Ovary (tissue), 9 donors: ENCODE measurements around the gene PPIG. TPM values are rescaled to one million over a fixed set of nuclear protein-coding genes. Genes with fewer than 3 reads are reported as not detected.

Experiments used
- DNase-seq, 5 donors: peaks; one replicate each; pipeline ENCODE4 v3.0.0-alpha.2; 2019 to 2020
- H3K27ac ChIP-seq, 2 donors: fragments of 200-600 bp; one replicate each; pipeline versions ENCODE4 v1.5.1 to v1.8.0; 2019 to 2022
- H3K27me3 ChIP-seq: fragments of 200-600 bp; one replicate; pipeline ENCODE4 v1.8.0; 2022
- H3K36me3 ChIP-seq: fragments of 200-600 bp; sonication (generic); one replicate; pipeline ENCODE4 v1.5.1; 2019
- H3K4me1 ChIP-seq: one replicate; pipeline ENCODE4 v1.8.1; 2013; ENCODE audit warnings: mild to moderate bottlenecking, moderate library complexity; ENCODE audit not compliant: insufficient read depth
- H3K4me3 ChIP-seq: fragments of 200-600 bp; sonication (generic); one replicate; pipeline ENCODE4 v1.5.1; 2017
- H3K9me3 ChIP-seq, 2 donors: fragments of 200-600 bp in 1 of 2; sonication (generic) in 1 of 2; one replicate each; pipeline versions ENCODE4 v1.5.1 to v1.8.1; 2013 to 2019; ENCODE audit warnings: mild to moderate bottlenecking in 1 of 2, moderate library complexity in 1 of 2
- EP300 ChIP-seq: sonication (generic); formaldehyde crosslinking; IDR thresholded peaks from one replicate; pipeline ENCODE4 v1.6.1; 2017; ENCODE audit warnings: antibody characterized with exemption
- POLR2A ChIP-seq: fragments of 450-650 bp; IDR thresholded peaks from one replicate; pipeline ENCODE4 v1.6.1; 2017; ENCODE audit warnings: antibody characterized with exemption, mild to moderate bottlenecking, moderate library complexity
- WGBS, 3 donors: extraction: QIAGEN DNeasy Blood & Tissue Kit in 1 of 3; methylation state at CpG; one replicate each; pipeline versions ENCODE4 v1.1.5 to v1.1.7; 2013 to 2017; 5-methylcytosine and 5-hydroxymethylcytosine counted together
- intact Hi-C, 4 donors: fragments of 100-400 bp; cut with DNase I; formaldehyde crosslinking; loops; one replicate each; pipeline versions ENCODE4 v1.11.0 to v1.15.1; 2022 to 2023
- polyA plus RNA-seq, 2 donors: library from polyadenylated mRNA; stranded (reverse); fragments of 200-250 nt in 1 of 2; fragments of 350-450 nt in 1 of 2; fragmentation: Illumina TruSeq in 1 of 2; extraction: RNeasy Lipid Tissue Mini Kit (QIAGEN cat#74804) in 1 of 2; gene quantifications; one replicate each; pipeline ENCODE4 v1.2.3, GENCODE V29; 2013 to 2014
- total RNA-seq, 7 donors: library from RNA; depleted of rRNA in 2 of 7; stranded (reverse); fragments of >200 nt in 2 of 7; fragmentation: NEBNext Ultra II Directional in 3 of 7; extraction: Animal tissue kit (Norgen Biotek cat#: 25700) in 3 of 7; gene quantifications; one replicate each; pipeline versions ENCODE4 v1.1.0 to v1.2.4, GENCODE V29; 2016 to 2023
- TF ChIP-seq, protein P1 (sequence below), 3 donors: fragments of 450-650 bp in 2 of 3; fragments of 200-600 bp in 1 of 3; IDR thresholded peaks; one replicate each; pipeline versions ENCODE4 v1.5.1 to v1.8.0; 2016 to 2022; ENCODE audit warnings: antibody characterized with exemption in 3 of 3, mild to moderate bottlenecking in 1 of 3
- donor health status: DM: no; HTN: no; CAD: no; lungs with moderate emphysema.
- donor health status: DM: no; HTN: no; CAD: no.
- donor health status: Bipolar disorder and iron deficiency.
- donor health status: DM: yes; HTN: yes; CAD: no.
- donor health status: DM: no; HTN: no; CAD: no.
- donor health status: DM: yes; HTN: yes; CAD: no.

Gene PPIG
- total and polyA plus RNA-seq, 9 donors = 29.3 to 64.5 (median 52.5) TPM

- Histone ChIP-seq H3K9me3 (no peaks in the 10 kb centered on the region), H3K4me1 (no peaks in the 10 kb centered on the region), H3K36me3 (no peaks in the 10 kb centered on the region), H3K4me3 (no peak overlapping the region), H3K27me3 (no peaks in the 10 kb centered on the region), H3K27ac (no peak overlapping the region)
- intact Hi-C loops = no loop called here
- 83 to 95% (median 89%) methylated on average over 1 of the region's 1 CpG for WGBS, 3 donors
- no peak for DNase-seq
- TF ChIP-seq EP300 = no peak
- TF ChIP-seq, protein P1, sequence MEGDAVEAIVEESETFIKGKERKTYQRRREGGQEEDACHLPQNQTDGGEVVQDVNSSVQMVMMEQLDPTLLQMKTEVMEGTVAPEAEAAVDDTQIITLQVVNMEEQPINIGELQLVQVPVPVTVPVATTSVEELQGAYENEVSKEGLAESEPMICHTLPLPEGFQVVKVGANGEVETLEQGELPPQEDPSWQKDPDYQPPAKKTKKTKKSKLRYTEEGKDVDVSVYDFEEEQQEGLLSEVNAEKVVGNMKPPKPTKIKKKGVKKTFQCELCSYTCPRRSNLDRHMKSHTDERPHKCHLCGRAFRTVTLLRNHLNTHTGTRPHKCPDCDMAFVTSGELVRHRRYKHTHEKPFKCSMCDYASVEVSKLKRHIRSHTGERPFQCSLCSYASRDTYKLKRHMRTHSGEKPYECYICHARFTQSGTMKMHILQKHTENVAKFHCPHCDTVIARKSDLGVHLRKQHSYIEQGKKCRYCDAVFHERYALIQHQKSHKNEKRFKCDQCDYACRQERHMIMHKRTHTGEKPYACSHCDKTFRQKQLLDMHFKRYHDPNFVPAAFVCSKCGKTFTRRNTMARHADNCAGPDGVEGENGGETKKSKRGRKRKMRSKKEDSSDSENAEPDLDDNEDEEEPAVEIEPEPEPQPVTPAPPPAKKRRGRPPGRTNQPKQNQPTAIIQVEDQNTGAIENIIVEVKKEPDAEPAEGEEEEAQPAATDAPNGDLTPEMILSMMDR (IDR thresholded peaks at IDR 0.05) = no peak
- TF ChIP-seq POLR2A = no peak
These were observed 106.8 kb downstream of the PPIG start for GRCh38 chr2:169690958-169691357.

Other genes with a start within 250 kb of the PPIG start
- gene LRP2, start 221.8 kb upstream of the PPIG start, total RNA-seq = 10 to 100 TPM in 1 of 7 donors, 1 to 10 TPM in 1, under 1 TPM in 5; 0.02 to 13.4 (median 0.24) TPM
- 1 to 10 TPM in 1 of 2 donors, under 1 TPM in 1; 0.01 to 1.1 TPM for gene LRP2, start 221.8 kb upstream of the PPIG start, polyA plus RNA-seq
- gene BBS5, start 104.9 kb upstream of the PPIG start, total RNA-seq = 10 to 100 TPM; 10.6 to 17.2 (median 14.6) TPM
- 1 to 10 TPM; 7.4 to 8.8 TPM for gene BBS5, start 104.9 kb upstream of the PPIG start, polyA plus RNA-seq
- 1 to 10 TPM; 1.2 to 1.4 (median 1.2) TPM for gene KLHL41, start 74.6 kb upstream of the PPIG start, total RNA-seq
- under 1 TPM; 0.67 to 0.78 TPM for gene KLHL41, start 74.6 kb upstream of the PPIG start, polyA plus RNA-seq
- 10 to 100 TPM in 2 of 7 donors, 1 to 10 TPM in 5; 3.6 to 14.1 (median 8.0) TPM for gene FASTKD1, start 10.5 kb upstream of the PPIG start, total RNA-seq
- 1 to 10 TPM; 1.9 to 9.7 TPM for gene FASTKD1, start 10.5 kb upstream of the PPIG start, polyA plus RNA-seq
- gene CFAP210, start 110.1 kb downstream of the PPIG start, total RNA-seq = 1 to 10 TPM in 4 of 7 donors, under 1 TPM in 2, not detected in 1; 0.35 to 2.8 (median 1.4) TPM
- under 1 TPM; 0.07 to 0.18 TPM for gene CFAP210, start 110.1 kb downstream of the PPIG start, polyA plus RNA-seq
- 1 to 10 TPM; 5.4 to 7.9 (median 6.3) TPM for gene PHOSPHO2, start 110.1 kb downstream of the PPIG start, total RNA-seq
- gene PHOSPHO2, start 110.1 kb downstream of the PPIG start, polyA plus RNA-seq = 1 to 10 TPM; 2.4 to 3.6 TPM
- 10 to 100 TPM; 14.7 to 27.4 (median 19.3) TPM for gene KLHL23, start 149.5 kb downstream of the PPIG start, total RNA-seq
- gene KLHL23, start 149.5 kb downstream of the PPIG start, polyA plus RNA-seq = 10 to 100 TPM; 10.2 to 23.0 TPM
- 10 to 100 TPM; 50.1 to 95.7 (median 74.1) TPM for gene SSB, start 214.5 kb downstream of the PPIG start, total RNA-seq
- 100 to 1,000 TPM in 1 of 2 donors, 10 to 100 TPM in 1; 78.3 to 103 TPM for gene SSB, start 214.5 kb downstream of the PPIG start, polyA plus RNA-seq
- gene METTL5, start 240.6 kb downstream of the PPIG start, total RNA-seq = 10 to 100 TPM; 19.9 to 44.0 (median 26.4) TPM
- gene METTL5, start 240.6 kb downstream of the PPIG start, polyA plus RNA-seq = 10 to 100 TPM; 36.0 to 40.3 TPM
- 10 to 100 TPM; 33.1 to 63.4 (median 48.3) TPM for gene UBR3, start 243.1 kb downstream of the PPIG start, total RNA-seq
- 10 to 100 TPM; 13.6 to 18.2 TPM for gene UBR3, start 243.1 kb downstream of the PPIG start, polyA plus RNA-seq